Jurkat, Clone E6-1 (cell line): ENCODE results near the gene EFCAB9.
"Not testable (repeated sequence)": the region's sequence is repeated elsewhere in the genome, so short reads cannot be mapped to it uniquely, and the experiment has no call there.

Source experiments
- DNase-seq: peaks from one replicate; pipeline ENCODE4 v3.0.0-alpha.2; 2011; ENCODE audit warnings: low read depth, low spot score
- H3K4me3 ChIP-seq: 2 replicates; pipeline ENCODE4 v1.5.1; 2011; ENCODE audit warnings: mild to moderate bottlenecking, low read length, control low read depth, moderate library complexity

EFCAB9 gene

DNA sequence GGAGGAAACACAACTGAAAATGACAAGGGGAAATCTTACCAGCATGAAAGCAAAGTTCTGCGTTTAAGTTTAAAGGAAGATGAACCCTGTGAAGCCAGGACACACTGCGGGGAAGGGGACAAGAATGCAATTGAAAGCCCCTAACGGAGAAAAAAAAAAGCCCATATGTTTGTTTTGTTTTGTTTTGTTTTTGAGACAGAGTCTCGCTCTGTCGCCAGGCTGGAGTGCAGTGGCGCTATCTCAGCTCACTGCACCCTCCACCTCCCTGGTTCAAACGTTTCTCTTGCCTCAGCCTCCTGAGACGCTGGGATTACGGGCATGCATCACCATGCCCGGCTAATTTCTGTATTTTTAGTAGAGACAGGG lies 8.9 kb upstream of the EFCAB9 start:
- DNase-seq: no peak
- H3K4me3 ChIP-seq: no peak overlapping the region

GRCh38 chr5:172186114-172186695 lies 7.8 kb upstream of the EFCAB9 start:
- peak overlapping the region; percentile 87; the same call in 1 of the 2 replicates for H3K4me3 ChIP-seq
- DNase-seq: no peak

GRCh38 chr5:172187118-172188032 lies 6.6 kb upstream of the EFCAB9 start:
- peak overlapping the region; percentile 87 for H3K4me3 ChIP-seq
- DNase-seq: no peak

DNA sequence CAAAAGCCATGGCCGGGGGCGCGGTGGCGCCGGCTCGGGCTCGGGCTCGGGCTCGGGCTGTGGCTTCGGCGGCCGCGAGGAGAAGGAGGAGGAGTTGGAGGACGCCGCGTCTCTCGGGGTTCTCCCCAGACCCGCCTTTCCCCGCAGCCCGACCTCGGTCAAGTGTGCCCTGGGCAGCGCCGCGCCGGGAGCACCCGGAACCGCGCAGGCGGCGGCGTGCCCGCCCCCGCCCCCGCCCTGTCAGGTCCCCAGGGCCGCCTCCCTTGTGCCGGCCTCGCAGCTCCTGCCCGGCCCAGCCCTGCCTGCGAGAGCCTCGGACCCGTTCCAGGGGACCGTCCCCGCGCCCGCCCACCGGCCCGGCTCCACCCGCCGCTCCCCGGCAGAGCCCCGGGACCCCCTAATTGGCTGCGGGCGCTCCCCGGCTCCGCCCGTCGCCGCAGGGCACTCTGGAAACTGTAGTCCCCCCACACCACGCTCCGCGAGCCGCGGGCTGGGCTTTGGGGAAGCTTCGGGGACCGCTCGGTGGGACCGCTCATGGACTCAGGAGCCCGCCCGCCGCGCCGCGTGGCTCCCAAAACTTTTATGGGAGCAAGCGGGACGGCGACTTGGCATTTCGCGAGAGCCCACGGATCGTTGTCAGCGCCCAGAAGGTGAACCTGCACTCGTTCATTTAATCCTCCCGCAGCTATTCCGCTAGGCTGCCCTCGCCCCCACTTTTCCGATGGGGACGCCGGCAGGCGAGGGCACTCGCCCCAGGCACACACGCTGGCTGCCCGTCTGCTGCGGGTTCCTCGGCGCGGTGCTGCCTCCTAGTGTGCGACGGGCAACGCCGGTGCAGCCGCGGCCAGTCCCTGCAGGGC lies 5.7 kb upstream of the EFCAB9 start, which contains the start of gene STK10:
STK10 (minus strand) TSS at position 192 of the 860 bp plus-strand sequence; CDS start at position 10, 182 bp downstream.
- peak within 1 kb of the TSS; percentile 87 for H3K4me3 ChIP-seq
- DNase-seq: peak; percentile 79

DNA sequence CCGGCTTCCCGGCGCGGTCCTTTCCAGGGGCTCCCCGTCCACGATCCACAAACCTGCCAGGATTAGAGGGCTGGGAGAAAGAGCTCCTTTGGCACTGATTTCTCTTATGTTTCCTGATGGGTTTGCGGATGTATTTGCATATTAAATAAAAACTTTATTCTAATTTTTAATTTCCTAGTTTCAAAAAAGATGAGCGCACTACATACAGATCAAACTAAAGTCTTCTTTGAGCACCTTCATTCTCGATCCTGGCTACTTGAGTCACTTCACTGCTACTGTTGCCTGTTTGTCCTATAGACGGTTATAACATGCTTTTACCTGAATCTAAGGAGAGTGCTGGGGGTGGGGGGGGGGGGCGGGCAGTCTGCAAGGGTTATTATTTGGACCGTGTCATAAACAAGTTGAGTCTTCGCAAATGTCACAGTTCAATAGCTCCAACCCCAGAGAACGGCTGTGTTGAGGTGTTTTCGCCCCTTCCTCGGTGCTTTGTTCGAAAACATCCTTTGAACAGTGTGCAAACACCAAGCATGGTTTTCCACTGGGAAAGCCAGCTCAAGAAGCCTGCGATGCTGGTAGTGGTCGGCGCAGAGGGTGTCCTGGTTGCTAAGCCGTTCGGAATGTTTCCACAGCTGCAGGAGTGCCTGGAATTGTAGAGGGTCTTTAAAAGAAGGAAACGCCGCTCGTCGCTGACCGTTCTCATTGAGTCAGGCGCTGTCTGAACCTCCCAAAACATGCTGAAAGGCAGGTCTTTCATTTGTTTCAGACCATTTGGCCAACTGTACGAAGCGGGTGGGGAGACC lies 4.9 kb upstream of the EFCAB9 start:
- H3K4me3 ChIP-seq: peak overlapping the region; percentile 87
- DNase-seq: no peak

DNA sequence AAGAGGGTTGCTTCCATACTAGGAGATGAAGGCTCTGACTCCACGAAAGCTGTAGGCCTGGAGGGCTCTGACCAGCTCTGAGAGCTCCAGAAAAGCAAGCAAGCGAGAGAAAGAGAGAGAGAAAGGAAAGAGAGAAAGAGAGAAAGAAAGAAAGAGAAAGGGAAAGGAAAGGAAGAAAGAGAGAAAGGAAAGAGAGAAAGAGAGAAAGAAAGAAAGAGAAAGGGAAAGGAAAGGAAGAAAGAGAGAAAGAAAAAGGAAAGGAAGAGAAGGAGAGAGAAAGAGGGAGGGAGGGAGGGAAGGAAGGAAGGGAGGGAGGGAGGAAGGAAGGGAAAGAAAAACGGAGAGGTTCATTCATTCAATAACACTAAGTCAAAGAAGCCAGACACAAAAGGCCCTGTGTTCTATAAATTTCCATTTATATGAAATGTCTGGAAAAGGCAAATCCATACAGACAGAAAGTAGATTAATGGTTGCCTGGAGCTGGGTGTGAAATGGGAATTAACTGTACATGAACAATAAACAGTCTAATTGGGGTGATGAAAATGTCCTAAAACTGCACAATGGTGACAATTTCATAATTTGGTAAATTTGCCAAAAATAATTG lies 4.2 kb upstream of the EFCAB9 start:
- no peak overlapping the region for H3K4me3 ChIP-seq
- DNase-seq: no peak

GRCh38 chr5:172194985-172195774 lies 1.2 kb downstream of the EFCAB9 start:
- no peak for DNase-seq
- no peak overlapping the region for H3K4me3 ChIP-seq

DNA sequence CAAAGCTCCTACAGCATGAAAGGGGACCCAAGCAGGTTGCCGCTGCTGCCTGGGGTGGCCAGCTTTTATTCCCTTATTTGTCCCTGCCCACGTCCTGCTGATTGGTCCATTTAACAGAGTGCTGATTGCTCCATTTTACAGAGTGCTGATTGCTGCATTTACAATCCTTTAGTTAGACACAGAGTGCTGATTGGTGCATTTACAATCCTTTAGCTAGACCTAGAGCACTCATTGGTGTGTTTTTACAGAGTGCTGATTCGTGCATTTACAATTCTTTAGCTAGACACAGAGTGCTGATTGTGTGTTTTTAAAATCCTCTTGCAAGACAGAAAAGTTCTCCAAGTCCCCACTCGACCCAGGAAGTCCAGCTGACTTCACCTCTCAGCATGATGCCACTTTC lies 3.8 kb downstream of the EFCAB9 start:
- not testable (repeated sequence) for H3K4me3 ChIP-seq, DNase-seq

- no peak overlapping the region for H3K4me3 ChIP-seq
These were observed 5.5 kb downstream of the EFCAB9 start for GRCh38 chr5:172199446-172199845.

GRCh38 chr5:172200476-172200875 lies 6.5 kb downstream of the EFCAB9 start:
- DNase-seq: no peak
- H3K4me3 ChIP-seq: no peak overlapping the region

More at GRCh38 chr5:172199446-172199845, 5.5 kb downstream of the EFCAB9 start:
- DNase-seq: no peak

DNA sequence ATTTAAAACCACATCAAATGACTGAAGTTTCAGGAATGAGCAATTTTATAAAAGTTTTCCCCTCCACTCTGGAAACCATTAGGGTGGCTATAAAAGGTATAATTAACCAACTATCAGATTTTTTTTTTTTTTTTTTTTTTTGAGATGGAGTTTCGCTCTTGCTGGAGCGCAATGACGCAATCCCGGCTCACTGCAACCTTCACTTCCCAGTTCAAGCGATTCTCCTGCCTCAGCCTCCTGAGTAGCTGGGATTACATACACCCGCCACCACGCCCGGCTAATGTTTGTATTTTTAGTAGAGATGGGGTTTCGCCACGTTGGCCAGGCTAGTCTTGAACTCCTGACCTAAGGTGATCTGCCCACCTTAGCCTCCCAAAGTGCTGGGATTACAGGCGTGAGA lies 12.0 kb downstream of the EFCAB9 start:
- H3K4me3 ChIP-seq, DNase-seq: not testable (repeated sequence)

GRCh38 chr5:172207511-172207910 lies 13.5 kb downstream of the EFCAB9 start:
- no peak overlapping the region for H3K4me3 ChIP-seq
- DNase-seq: no peak

DNA sequence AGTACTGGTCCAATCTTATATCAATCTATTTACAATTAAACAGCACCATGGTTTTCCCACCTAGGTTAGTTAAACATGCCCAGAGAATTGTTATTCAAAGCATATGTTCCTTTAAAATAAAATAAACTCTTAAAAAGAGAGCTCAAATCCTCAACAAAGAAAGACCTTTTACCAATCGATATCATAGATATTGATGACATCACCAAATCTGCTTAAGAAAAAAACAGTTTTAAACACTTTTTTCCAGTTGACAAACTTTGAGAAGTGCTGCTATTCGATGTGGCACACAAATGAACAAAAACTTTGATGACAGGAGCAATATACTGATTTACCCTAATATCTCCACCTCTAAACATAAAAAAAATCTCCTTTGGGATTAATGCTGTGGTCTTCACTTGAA lies 15.7 kb downstream of the EFCAB9 start:
- H3K4me3 ChIP-seq: no peak overlapping the region
- DNase-seq: no peak

DNA sequence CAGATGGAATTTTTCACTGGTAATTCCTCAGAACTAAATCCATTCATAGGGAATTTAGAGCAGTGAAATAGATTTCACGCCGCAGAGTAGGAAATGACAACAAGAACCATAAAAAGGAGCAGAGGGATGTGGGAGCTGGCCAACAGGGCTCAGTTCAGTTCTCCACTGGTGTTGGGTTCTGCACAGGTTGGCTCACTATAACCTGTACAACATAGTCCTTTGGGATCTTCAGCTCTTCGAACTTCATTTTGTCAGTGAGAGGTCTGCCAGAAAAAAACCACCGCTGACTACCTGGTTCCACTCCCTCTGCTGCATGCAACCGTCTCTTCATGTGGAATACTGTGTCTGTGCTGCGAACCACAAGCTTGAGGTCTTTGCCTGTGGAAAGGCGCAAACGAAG lies 17.7 kb downstream of the EFCAB9 start:
- no peak overlapping the region for H3K4me3 ChIP-seq
- DNase-seq: no peak

GRCh38 chr5:172213126-172213525 lies 19.2 kb downstream of the EFCAB9 start:
- DNase-seq: no peak
- no peak overlapping the region for H3K4me3 ChIP-seq

DNA sequence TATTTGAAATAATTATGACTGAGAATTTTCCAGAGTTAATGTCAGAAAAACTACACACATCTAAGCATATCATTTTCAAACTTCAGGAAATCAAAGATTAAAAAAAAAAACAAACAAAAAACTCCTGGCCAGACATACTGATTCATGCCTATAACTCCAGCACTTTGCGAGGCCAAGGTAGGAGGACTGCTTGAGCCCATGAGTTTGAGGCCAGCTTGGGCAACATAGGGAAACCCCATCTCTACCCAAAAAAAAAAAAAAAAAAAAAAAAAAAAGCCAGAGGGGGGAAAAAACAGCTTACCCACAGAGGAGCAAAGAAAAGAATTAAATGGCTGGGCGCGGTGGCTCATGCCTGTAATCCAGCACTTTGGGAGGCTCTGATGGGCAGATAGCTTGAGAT lies 22.4 kb downstream of the EFCAB9 start:
- no peak overlapping the region for H3K4me3 ChIP-seq
- DNase-seq: no peak

DNA sequence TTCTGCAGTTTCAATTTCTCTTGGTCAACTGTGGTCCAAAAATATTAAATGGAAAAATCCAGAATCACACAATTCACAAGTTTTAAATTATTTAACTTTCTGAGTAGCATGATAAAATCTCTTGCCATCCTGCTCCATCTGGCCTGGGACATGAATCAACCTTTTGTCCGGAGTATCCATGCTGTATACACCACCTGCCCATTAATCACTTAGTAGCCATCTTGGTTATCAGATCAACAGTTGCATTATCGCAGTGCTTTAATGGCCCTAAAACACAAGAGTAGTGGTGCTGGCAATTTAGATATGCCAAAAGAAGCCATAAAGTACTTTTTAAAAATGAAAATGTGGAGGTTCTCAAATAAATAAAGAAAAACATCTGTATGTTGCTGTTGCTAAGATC lies 25.3 kb downstream of the EFCAB9 start:
- DNase-seq: no peak
- H3K4me3 ChIP-seq: no peak overlapping the region
